ENCODE data around the gene SMCO2.
A peak's percentile ranks its signal among the peaks of the same experiment; 100 is the strongest.

Gene SMCO2

GRCh38 chr12:27537855-27538675 lies 91.5 kb downstream of the SMCO2 start:
- DNase-seq: no peak
- no peak overlapping the region for H3K4me2 ChIP-seq (ENCODE audit: low read length, poor library complexity, severe bottlenecking)
- no peak overlapping the region for H2BK5ac ChIP-seq (ENCODE audit: low read depth, low read length, poor library complexity, severe bottlenecking)
- 68% methylated on average over 7 of the region's 8 CpGs for WGBS
- H3K9me3 ChIP-seq (ENCODE audit: control insufficient read depth, low read length): no peaks in the 10 kb centered on the region
- peak overlapping the region in 1 of 2 experiments; percentile 20 for H3K4me3 ChIP-seq (ENCODE audit: insufficient read depth in 1 of 2, low read depth in 1 of 2, low read length in 2 of 2)
- H3K27ac ChIP-seq (ENCODE audit: low read length, poor library complexity, severe bottlenecking): no peak overlapping the region
- H4K91ac ChIP-seq (ENCODE audit: low read length): no peak overlapping the region
- H3K36me3 ChIP-seq (ENCODE audit: control insufficient read depth in 1 of 2, insufficient read depth in 2 of 2, low read depth in 1 of 2, low read length in 2 of 2): peaks cover 10 to 28% of the 10 kb centered on the region in 2 experiments
- peak overlapping the region; percentile 56 for H3K9ac ChIP-seq (ENCODE audit: low read length)
- no peak overlapping the region for H3K14ac ChIP-seq (ENCODE audit: low read length in 2 of 2)
- no peak overlapping the region for H3K23ac ChIP-seq (ENCODE audit: low read length in 2 of 2)
- H3K4ac ChIP-seq (ENCODE audit: low read depth in 1 of 2, low read length in 2 of 2): peak overlapping the region in 1 of 2 experiments; percentile 42
- no peak overlapping the region for H2BK15ac ChIP-seq (ENCODE audit: low read depth, poor library complexity, severe bottlenecking)
- no peak overlapping the region for H4K8ac ChIP-seq (ENCODE audit: low read length)
- peaks cover 14% of the 10 kb centered on the region for H3K79me1 ChIP-seq (replicated peaks; ENCODE audit: low read length, poor library complexity, severe bottlenecking)
- no peaks in the 10 kb centered on the region for H3K27me3 ChIP-seq (ENCODE audit: control insufficient read depth in 1 of 2, insufficient read depth in 1 of 2, low read length in 2 of 2)
- peak overlapping the region in 1 of 2 experiments; percentile 40 for H2BK12ac ChIP-seq (ENCODE audit: low read length in 2 of 2)
- H3K18ac ChIP-seq (ENCODE audit: low read depth in 1 of 2, low read length in 2 of 2): peak overlapping the region; percentile 16 to 67
- no peak overlapping the region for H2AK5ac ChIP-seq (ENCODE audit: low read length, severe bottlenecking)
- no peak overlapping the region for H2BK120ac ChIP-seq (ENCODE audit: low read depth, low read length)
- H3K4me1 ChIP-seq (ENCODE audit: control insufficient read depth, insufficient read depth, low read depth, low read length): peaks cover 6% of the 10 kb centered on the region
- no peak overlapping the region for H2AFZ ChIP-seq (ENCODE audit: low read depth, low read length)

GRCh38 chr12:27539191-27539631 lies 92.7 kb downstream of the SMCO2 start:
- Histone ChIP-seq H3K36me3 (ENCODE audit: control insufficient read depth in 1 of 2, insufficient read depth in 2 of 2, low read depth in 1 of 2, low read length in 2 of 2) (peaks cover 10 to 19% of the 10 kb centered on the region in 2 experiments), H3K4me1 (ENCODE audit: control insufficient read depth, insufficient read depth, low read depth, low read length) (peaks cover 6% of the 10 kb centered on the region), H2AK5ac (ENCODE audit: low read length, severe bottlenecking) (no peak overlapping the region), H3K4ac (ENCODE audit: low read depth in 1 of 2, low read length in 2 of 2) (no peak overlapping the region), H3K79me1 (replicated peaks; ENCODE audit: low read length, poor library complexity, severe bottlenecking) (peaks cover 16% of the 10 kb centered on the region), H4K91ac (ENCODE audit: low read length) (no peak overlapping the region), H2BK120ac (ENCODE audit: low read depth, low read length) (no peak overlapping the region), H4K8ac (ENCODE audit: low read length) (no peak overlapping the region), H2BK15ac (ENCODE audit: low read depth, poor library complexity, severe bottlenecking) (no peak overlapping the region), H3K14ac (ENCODE audit: low read length in 2 of 2) (no peak overlapping the region), H3K4me2 (ENCODE audit: low read length, poor library complexity, severe bottlenecking) (no peak overlapping the region), H3K23ac (ENCODE audit: low read length in 2 of 2) (no peak overlapping the region), H2BK12ac (ENCODE audit: low read length in 2 of 2) (no peak overlapping the region), H3K9me3 (ENCODE audit: control insufficient read depth, low read length) (no peaks in the 10 kb centered on the region), H3K18ac (ENCODE audit: low read depth in 1 of 2, low read length in 2 of 2) (peak overlapping the region in 1 of 2 experiments; percentile 67), H2BK5ac (ENCODE audit: low read depth, low read length, poor library complexity, severe bottlenecking) (no peak overlapping the region), H3K9ac (ENCODE audit: low read length) (peak overlapping the region; percentile 3), H2AFZ (ENCODE audit: low read depth, low read length) (no peak overlapping the region), H3K27me3 (ENCODE audit: control insufficient read depth in 1 of 2, insufficient read depth in 1 of 2, low read length in 2 of 2) (no peaks in the 10 kb centered on the region), H3K27ac (ENCODE audit: low read length, poor library complexity, severe bottlenecking) (no peak overlapping the region), H3K4me3 (ENCODE audit: insufficient read depth in 1 of 2, low read depth in 1 of 2, low read length in 2 of 2) (no peak overlapping the region)
- 0% methylated on average over 1 of the region's 4 CpGs for WGBS
- peak; percentile 89 for DNase-seq

- H3K4me3 ChIP-seq (ENCODE audit: insufficient read depth in 1 of 2, low read depth in 1 of 2, low read length in 2 of 2): no peak overlapping the region
- no peaks in the 10 kb centered on the region for H3K27me3 ChIP-seq (ENCODE audit: control insufficient read depth in 1 of 2, insufficient read depth in 1 of 2, low read length in 2 of 2)
- H2AFZ ChIP-seq (ENCODE audit: low read depth, low read length): no peak overlapping the region
- no peak overlapping the region for H3K23ac ChIP-seq (ENCODE audit: low read length in 2 of 2)
- peaks cover 4 to 8% of the 10 kb centered on the region in 2 experiments for H3K36me3 ChIP-seq (ENCODE audit: control insufficient read depth in 1 of 2, insufficient read depth in 2 of 2, low read depth in 1 of 2, low read length in 2 of 2)
- H3K14ac ChIP-seq (ENCODE audit: low read length in 2 of 2): peak overlapping the region in 1 of 2 experiments; percentile 9
- H3K4ac ChIP-seq (ENCODE audit: low read depth in 1 of 2, low read length in 2 of 2): no peak overlapping the region
- no peak overlapping the region for H3K4me2 ChIP-seq (ENCODE audit: low read length, poor library complexity, severe bottlenecking)
- peak overlapping the region; percentile 35 for H4K8ac ChIP-seq (ENCODE audit: low read length)
- no peaks in the 10 kb centered on the region for H3K9me3 ChIP-seq (ENCODE audit: control insufficient read depth, low read length)
- no peak for DNase-seq
- H2BK5ac ChIP-seq (ENCODE audit: low read depth, low read length, poor library complexity, severe bottlenecking): no peak overlapping the region
- H2BK12ac ChIP-seq (ENCODE audit: low read length in 2 of 2): no peak overlapping the region
- 73% methylated on average over 7 of the region's 8 CpGs for WGBS
- H3K9ac ChIP-seq (ENCODE audit: low read length): no peak overlapping the region
- H3K79me1 ChIP-seq (replicated peaks; ENCODE audit: low read length, poor library complexity, severe bottlenecking): peaks cover 22% of the 10 kb centered on the region
- peak overlapping the region; percentile 1 for H2BK120ac ChIP-seq (ENCODE audit: low read depth, low read length)
- no peak overlapping the region for H3K27ac ChIP-seq (ENCODE audit: low read length, poor library complexity, severe bottlenecking)
- H2BK15ac ChIP-seq (ENCODE audit: low read depth, poor library complexity, severe bottlenecking): no peak overlapping the region
- no peak overlapping the region for H2AK5ac ChIP-seq (ENCODE audit: low read length, severe bottlenecking)
- H4K91ac ChIP-seq (ENCODE audit: low read length): peak overlapping the region; percentile 44
- H3K18ac ChIP-seq (ENCODE audit: low read depth in 1 of 2, low read length in 2 of 2): peak overlapping the region; percentile 5 to 26
- peaks cover 6% of the 10 kb centered on the region for H3K4me1 ChIP-seq (ENCODE audit: control insufficient read depth, insufficient read depth, low read depth, low read length)
These were observed 94.6 kb downstream of the SMCO2 start for GRCh38 chr12:27541031-27541719.

GRCh38 chr12:27542628-27543027 lies 96.1 kb downstream of the SMCO2 start:
- Histone ChIP-seq H2AFZ (ENCODE audit: low read depth, low read length) (no peak overlapping the region), H3K18ac (ENCODE audit: low read depth in 1 of 2, low read length in 2 of 2) (no peak overlapping the region), H3K4me1 (ENCODE audit: control insufficient read depth, insufficient read depth, low read depth, low read length) (peaks cover 7% of the 10 kb centered on the region), H3K9me3 (ENCODE audit: control insufficient read depth, low read length) (no peaks in the 10 kb centered on the region), H2BK120ac (ENCODE audit: low read depth, low read length) (no peak overlapping the region), H3K79me1 (replicated peaks; ENCODE audit: low read length, poor library complexity, severe bottlenecking) (peaks cover 21% of the 10 kb centered on the region), H2BK5ac (ENCODE audit: low read depth, low read length, poor library complexity, severe bottlenecking) (no peak overlapping the region), H3K36me3 (ENCODE audit: control insufficient read depth in 1 of 2, insufficient read depth in 2 of 2, low read depth in 1 of 2, low read length in 2 of 2) (no peaks in the 10 kb centered on the region), H3K27ac (ENCODE audit: low read length, poor library complexity, severe bottlenecking) (peak overlapping the region; percentile 44), H2BK15ac (ENCODE audit: low read depth, poor library complexity, severe bottlenecking) (no peak overlapping the region), H3K9ac (ENCODE audit: low read length) (peak overlapping the region; percentile 34), H2BK12ac (ENCODE audit: low read length in 2 of 2) (no peak overlapping the region), H3K27me3 (ENCODE audit: control insufficient read depth in 1 of 2, insufficient read depth in 1 of 2, low read length in 2 of 2) (no peaks in the 10 kb centered on the region), H3K4me2 (ENCODE audit: low read length, poor library complexity, severe bottlenecking) (peak overlapping the region; percentile 15), H4K8ac (ENCODE audit: low read length) (no peak overlapping the region), H3K4ac (ENCODE audit: low read depth in 1 of 2, low read length in 2 of 2) (no peak overlapping the region), H2AK5ac (ENCODE audit: low read length, severe bottlenecking) (no peak overlapping the region), H3K4me3 (ENCODE audit: insufficient read depth in 1 of 2, low read depth in 1 of 2, low read length in 2 of 2) (no peak overlapping the region), H4K91ac (ENCODE audit: low read length) (no peak overlapping the region), H3K14ac (ENCODE audit: low read length in 2 of 2) (no peak overlapping the region), H3K23ac (ENCODE audit: low read length in 2 of 2) (no peak overlapping the region)
- 0% methylated on average over 2 of the region's 5 CpGs for WGBS
- peak; percentile 93 for DNase-seq

All from mesenchymal stem cell (in vitro differentiated cells and primary cell).